ENCODE data around the gene NR5A2.
"Not testable (repeated sequence)": the region's sequence is repeated elsewhere in the genome, so short reads cannot be mapped to it uniquely, and the experiment has no call there.

NR5A2 gene

GRCh38 chr1:200163911-200164310 lies 136.4 kb downstream of the NR5A2 start:
- no peak for DNase-seq (ENCODE audit: low read depth in 3 of 3)

DNA sequence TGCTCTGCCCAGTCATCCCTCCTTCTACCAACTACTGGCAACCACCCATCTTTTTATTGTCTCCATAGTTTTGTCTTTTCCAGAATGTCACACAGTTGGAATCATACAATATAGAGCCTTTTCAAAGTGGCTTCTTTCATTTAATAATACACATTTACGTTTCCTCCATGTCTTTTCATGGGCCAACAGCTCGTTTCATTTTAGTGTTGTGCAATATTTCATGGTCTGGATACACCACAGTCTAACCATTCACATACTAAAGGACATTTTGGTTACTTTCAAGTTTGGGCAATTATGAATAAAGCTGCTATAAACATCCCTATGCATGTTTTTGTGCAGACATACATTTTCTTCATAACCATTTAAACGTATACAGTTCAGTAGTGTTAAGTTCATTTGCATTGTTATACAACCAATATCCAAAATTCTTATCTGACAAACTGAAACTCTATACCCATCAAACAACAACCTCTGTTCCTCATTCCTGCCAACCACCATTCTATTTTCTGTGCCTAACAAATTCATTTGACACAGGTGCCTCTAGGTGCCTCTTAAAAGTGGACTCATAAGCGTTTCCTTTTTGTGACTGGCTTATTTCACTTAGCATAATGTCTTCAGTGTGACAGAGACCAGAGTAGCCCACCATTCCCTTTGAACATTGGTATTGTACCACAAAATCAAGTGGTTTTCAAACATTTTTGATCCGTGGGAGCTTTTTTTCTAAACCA lies 138.1 kb downstream of the NR5A2 start:
- no peak for DNase-seq (ENCODE audit: low read depth in 3 of 3)

- DNase-seq (ENCODE audit: low read depth in 3 of 3), result no peak
Measured at GRCh38 chr1:200166411-200166810, 138.9 kb downstream of the NR5A2 start.

DNA sequence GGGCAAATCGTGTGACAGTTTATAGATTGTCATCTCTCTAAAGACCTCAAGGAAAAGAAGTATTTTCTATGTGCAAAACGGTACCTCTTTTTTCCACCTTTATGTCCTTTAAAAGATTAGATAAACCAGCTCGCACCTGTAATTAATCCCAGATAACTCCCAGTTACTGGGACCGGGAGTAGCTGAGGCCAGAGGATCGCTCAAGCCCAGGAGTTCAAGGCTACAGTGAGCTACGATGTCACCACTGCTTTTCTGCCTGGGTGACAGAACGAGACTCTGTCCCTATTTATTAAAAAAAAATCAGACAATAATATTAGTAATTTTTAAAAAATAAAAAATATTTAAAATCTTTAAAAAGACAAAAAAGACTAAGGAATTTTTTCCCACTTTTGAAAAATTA lies 141.4 kb downstream of the NR5A2 start:
- DNase-seq (ENCODE audit: low read depth in 3 of 3), result no peak

DNA sequence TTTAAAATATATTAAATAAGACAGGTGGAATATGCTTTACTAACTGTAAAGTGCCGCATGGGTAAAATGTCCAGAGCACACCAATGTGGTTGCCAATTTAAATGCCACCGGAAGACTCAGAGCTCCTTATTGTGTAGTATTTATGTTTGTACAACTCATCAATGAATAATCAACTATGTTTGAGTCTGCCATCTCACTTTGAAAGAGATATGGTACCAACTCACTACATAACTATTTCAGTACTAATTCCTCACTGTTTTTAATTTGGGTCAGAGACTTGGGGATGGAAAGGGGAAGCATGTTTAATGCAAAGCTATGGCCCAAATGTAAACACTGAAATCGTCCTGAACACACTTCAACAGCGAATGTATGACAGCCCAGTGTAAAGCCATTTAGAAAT lies 144.8 kb downstream of the NR5A2 start:
- no peak for DNase-seq (ENCODE audit: low read depth in 3 of 3)

- no peak for DNase-seq (ENCODE audit: low read depth in 3 of 3)
Measured at GRCh38 chr1:200173097-200173618, 145.6 kb downstream of the NR5A2 start.

DNA sequence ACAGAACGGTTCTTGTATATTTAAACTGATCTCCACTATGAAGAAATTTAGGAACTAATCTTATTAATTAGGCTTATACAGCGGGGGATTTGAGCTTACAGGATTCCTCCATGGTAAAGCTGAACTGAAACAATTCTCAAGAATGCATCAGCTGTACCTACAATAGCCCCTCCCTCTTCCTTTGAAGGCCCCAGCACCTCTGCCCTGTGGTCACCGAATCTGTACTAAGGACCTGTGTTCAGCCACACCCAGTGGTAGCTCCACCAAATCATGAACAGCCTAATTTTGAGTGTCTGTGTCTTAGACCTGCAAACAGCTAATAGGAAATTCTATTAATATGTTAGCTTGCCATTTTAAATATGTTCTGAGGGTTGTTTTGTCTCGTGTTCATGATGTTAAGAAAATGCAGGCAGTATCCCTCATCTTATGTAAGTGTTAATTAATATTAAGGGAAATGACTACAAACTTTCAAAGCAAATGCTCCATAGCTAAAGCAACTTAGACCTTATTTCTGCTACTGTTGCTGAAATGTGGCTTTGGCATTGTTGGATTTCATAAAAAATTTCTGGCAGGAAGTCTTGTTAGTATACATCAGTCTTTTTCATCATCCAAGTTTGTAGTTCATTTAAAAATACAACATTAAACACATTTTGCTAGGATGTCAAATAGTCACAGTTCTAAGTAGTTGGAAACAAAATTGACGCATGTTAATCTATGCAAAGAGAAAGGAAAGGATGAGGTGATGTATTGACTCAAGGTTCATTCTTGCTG lies 147.2 kb downstream of the NR5A2 start:
- no peak for DNase-seq (ENCODE audit: low read depth in 3 of 3)

DNA sequence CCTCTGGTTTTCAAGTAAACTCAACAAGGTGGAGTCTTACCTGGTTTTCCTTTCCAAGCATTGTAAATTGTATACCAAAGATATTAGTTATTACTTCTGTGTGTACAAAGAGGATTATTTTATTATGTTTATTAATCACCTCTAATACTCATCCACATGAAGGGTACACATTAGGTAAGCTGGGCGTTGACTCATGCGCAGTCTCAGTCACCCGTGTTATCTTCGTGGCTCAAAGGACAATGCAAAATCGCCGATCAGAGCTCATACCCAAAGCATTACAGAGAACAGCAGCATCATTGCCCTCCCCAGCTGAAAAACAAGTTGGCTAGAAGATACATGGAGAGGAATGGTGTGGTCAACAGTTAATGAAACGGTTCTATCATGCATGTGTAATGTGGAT lies 148.7 kb downstream of the NR5A2 start:
- DNase-seq (ENCODE audit: low read depth in 3 of 3), result no peak

DNA sequence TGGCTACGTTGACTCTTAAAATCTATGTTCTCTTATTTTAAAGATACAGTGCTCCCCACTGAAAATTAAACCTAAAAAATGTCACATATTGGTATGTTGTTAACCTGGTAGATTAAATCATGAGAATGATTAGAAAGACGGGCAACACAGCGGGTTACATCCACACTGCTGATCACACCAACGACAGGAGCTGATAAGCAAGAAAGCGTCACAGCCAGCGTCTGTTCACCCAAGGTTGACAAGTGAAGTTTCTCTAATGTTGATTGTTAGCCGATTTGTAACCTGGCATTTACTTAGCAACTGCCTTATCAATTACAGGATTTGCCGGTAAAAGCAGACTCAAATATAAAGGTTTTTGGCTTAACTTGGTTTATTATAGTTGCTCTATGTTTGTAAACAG lies 149.3 kb downstream of the NR5A2 start:
- no peak for DNase-seq (ENCODE audit: low read depth in 3 of 3)

- DNase-seq (ENCODE audit: low read depth in 3 of 3), result no peak
Measured at GRCh38 chr1:200178340-200178739, 150.8 kb downstream of the NR5A2 start.

GRCh38 chr1:200179126-200179780 lies 151.7 kb downstream of the NR5A2 start:
- DNase-seq (ENCODE audit: low read depth in 3 of 3), result no peak

DNA sequence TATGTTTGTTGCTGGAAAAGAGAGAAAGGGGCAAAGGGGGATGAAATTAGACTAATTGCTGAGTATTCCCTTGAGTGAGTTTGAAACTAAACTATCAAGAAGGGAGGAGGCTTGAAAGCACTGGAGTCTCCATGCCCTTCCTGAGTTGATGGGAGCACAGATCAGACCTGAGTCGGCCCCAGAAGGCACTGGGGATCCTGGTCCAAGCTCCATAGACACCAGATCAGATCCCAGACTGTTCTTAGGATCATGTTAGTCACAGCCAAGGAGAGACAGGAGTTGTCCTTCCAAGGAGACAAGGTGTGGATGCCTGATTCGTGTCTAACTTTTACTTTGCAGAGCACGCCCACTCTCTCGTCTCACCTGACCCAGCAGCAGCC lies 152.3 kb downstream of the NR5A2 start:
- DNase-seq (ENCODE audit: low read depth in 3 of 3), result no peak

- no peak for DNase-seq (ENCODE audit: low read depth in 3 of 3)
Measured at GRCh38 chr1:200180821-200181220, 153.3 kb downstream of the NR5A2 start.

GRCh38 chr1:200181861-200182260 lies 154.4 kb downstream of the NR5A2 start:
- DNase-seq (ENCODE audit: low read depth in 3 of 3), result no peak

DNA sequence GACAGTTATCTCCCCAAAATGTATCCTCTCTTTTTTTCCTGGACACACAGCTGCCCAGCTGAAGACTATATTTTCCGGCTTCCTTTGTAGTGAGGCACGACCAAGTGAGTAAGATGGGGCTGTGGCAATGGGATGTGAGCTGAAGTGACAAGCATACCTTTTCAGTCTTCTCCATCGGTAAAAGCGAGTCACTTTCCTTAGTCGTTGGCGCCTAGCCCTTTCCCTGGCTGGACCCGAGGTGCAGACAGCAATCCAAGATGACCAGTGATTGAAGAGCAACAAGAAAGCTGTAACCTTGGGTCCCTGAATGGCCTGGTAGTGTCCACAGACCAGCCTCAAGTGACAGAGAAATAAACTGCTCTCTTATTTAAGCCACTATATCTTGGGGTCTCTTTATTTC lies 155.2 kb downstream of the NR5A2 start:
- DNase-seq (ENCODE audit: low read depth in 3 of 3), result no peak

- no peak for DNase-seq (ENCODE audit: low read depth in 3 of 3)
Measured at GRCh38 chr1:200183637-200184036, 156.1 kb downstream of the NR5A2 start.

GRCh38 chr1:200184196-200184595 lies 156.7 kb downstream of the NR5A2 start:
- no peak for DNase-seq (ENCODE audit: low read depth in 3 of 3)

GRCh38 chr1:200185191-200185590 lies 157.7 kb downstream of the NR5A2 start:
- DNase-seq (ENCODE audit: low read depth in 3 of 3), result not testable (repeated sequence)

GRCh38 chr1:200187332-200187731 lies 159.8 kb downstream of the NR5A2 start:
- DNase-seq (ENCODE audit: low read depth in 3 of 3), result not testable (repeated sequence)

DNA sequence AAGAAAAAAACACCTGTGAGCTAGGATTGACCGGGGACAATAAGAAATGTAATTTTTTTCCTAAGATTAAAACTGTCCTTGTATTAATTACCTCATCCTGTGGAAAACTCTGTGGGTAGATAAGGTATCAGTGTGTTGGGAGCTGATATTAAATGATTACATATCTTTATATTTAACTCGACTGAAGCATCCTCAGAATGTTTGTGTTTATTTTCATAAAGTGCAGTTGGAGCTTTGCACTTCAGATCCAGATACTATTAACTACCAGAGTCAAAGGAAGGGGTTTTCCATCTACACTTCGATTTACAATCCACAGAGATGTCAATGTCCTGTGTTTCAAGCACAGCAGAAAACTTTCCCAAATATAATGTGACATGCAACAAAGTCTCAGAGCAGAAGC lies 164.5 kb downstream of the NR5A2 start:
- DNase-seq (ENCODE audit: low read depth in 3 of 3), result no peak

- no peak for DNase-seq (ENCODE audit: low read depth in 3 of 3)
Measured at GRCh38 chr1:200194477-200194876, 167.0 kb downstream of the NR5A2 start.

DNA sequence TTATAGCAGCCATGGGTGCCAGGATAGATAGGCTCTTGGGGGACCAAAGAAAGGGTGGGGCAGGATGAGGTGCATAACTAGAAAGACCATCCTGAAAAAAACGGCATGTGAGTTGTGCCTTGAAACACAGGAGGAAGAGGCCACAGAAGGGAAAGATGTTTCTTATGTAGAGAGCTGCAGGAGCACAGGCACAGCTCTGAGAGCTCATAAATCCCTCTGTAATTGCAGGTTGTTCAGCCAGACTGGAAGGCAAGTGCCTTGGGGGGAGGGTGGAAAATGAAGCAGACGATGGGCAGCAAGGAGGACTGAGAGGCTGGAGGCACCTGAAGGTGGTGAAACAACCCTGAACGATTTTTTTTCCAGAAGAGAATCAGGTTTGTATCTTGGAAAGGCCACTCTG lies 170.7 kb downstream of the NR5A2 start:
- DNase-seq (ENCODE audit: low read depth in 3 of 3), result no peak

Data from stimulated activated CD4-positive, alpha-beta T cell treated with anti-CD3 and anti-CD28 coated beads, TNF-alpha, amount 100 ng/mL, for 24 hours (primary cell).